Measurements from ENCODE around the gene KRT76. TPM values are rescaled to one million over a fixed set of nuclear protein-coding genes. Genes with fewer than 3 reads are reported as not detected.

Gene KRT76
- total RNA-seq, 1 experiment from 2014 or later = not detected

DNA sequence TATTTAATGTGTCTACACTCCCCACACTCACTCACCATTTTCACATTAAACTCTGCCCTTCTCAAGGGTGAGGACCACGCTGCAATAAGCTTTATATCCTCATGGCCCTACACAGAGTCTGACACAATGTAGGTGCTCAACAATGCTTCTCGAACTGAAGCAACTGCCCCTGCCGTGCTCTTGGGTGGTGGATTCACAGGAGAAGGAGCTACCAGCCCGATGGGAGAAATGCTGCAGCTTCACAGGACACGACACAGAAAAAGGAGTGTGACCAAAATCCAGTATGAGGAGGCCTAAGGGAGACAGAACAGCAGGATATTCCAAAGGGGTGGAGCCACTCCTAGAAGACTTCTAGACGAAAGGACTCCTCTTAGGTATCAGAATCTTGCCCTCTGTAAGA lies 25.3 kb upstream of the KRT76 start:
- Histone ChIP-seq H3K9me3 (ENCODE audit: control insufficient read depth, low read depth, low read length) (no peaks in the 10 kb centered on the region), H3K18ac (ENCODE audit: insufficient read length, low read depth, low read length) (no peak overlapping the region), H2AK5ac (ENCODE audit: insufficient read length, low read length) (no peak overlapping the region), H4K91ac (ENCODE audit: insufficient read length, low read depth, low read length) (no peak overlapping the region), H3K79me2 (ENCODE audit: insufficient read depth, low read length) (no peaks in the 10 kb centered on the region), H4K5ac (ENCODE audit: insufficient read length, low read depth, low read length) (no peak overlapping the region), H3K14ac (ENCODE audit: insufficient read depth, low read length) (no peak overlapping the region), H3K79me1 (ENCODE audit: insufficient read depth, low read depth, low read length, poor library complexity, severe bottlenecking) (no peaks in the 10 kb centered on the region), H4K8ac (replicated peaks; ENCODE audit: insufficient read length, low read depth, low read length) (no peak overlapping the region), H2BK120ac (ENCODE audit: low read depth, low read length, poor library complexity, severe bottlenecking) (no peak overlapping the region), H2AFZ (ENCODE audit: low read length) (no peak overlapping the region), H2BK12ac (ENCODE audit: insufficient read length, low read depth, low read length) (no peak overlapping the region), H2BK5ac (ENCODE audit: insufficient read length, low read length) (no peak overlapping the region), H4K20me1 (ENCODE audit: control insufficient read depth, insufficient read depth, insufficient read length) (peaks cover 3% of the 10 kb centered on the region), H3K4ac (ENCODE audit: low read depth, low read length) (no peak overlapping the region), H3K9ac (ENCODE audit: extremely low read depth, insufficient read length, low read length) (no peak overlapping the region), H2BK20ac (ENCODE audit: low read depth, low read length, poor library complexity, severe bottlenecking) (no peak overlapping the region), H3K27ac (ENCODE audit: insufficient read length, low read depth, low read length) (no peak overlapping the region), H3K4me2 (ENCODE audit: insufficient read depth, insufficient read length, low read length) (no peak overlapping the region), H3T11ph (ENCODE audit: low read length) (no peak overlapping the region), H3K23ac (ENCODE audit: insufficient read length, low read depth, low read length) (no peak overlapping the region), H3K4me1 (ENCODE audit: insufficient read depth, low read length) (peaks cover 10% of the 10 kb centered on the region; the same call in 1 of the 2 replicates), H2BK15ac (ENCODE audit: low read depth, low read length) (no peak overlapping the region), H3K56ac (ENCODE audit: insufficient read length, low read depth, low read length) (no peak overlapping the region), H3K23me2 (ENCODE audit: insufficient read length, low read depth, low read length, poor library complexity, severe bottlenecking) (no peaks in the 10 kb centered on the region), H3K27me3 (ENCODE audit: insufficient read depth, low read length) (no peaks in the 10 kb centered on the region)
- Mint-ChIP-seq H3K9me3 (no peaks in the 10 kb centered on the region), H3K27ac (no peak overlapping the region), H3K4me1 (peaks cover 38 to 44% of the 10 kb centered on the region in 2 experiments), H3K4me3 (no peak overlapping the region), H3K36me3 (ENCODE audit: insufficient read depth in 1 of 3, low read depth in 3 of 3) (no peaks in the 10 kb centered on the region), H3K27me3 (ENCODE audit: low read depth) (no peaks in the 10 kb centered on the region; the same call in 1 of the 2 replicates)
- DNase-seq = no peak
- TF ChIP-seq, protein P1, sequence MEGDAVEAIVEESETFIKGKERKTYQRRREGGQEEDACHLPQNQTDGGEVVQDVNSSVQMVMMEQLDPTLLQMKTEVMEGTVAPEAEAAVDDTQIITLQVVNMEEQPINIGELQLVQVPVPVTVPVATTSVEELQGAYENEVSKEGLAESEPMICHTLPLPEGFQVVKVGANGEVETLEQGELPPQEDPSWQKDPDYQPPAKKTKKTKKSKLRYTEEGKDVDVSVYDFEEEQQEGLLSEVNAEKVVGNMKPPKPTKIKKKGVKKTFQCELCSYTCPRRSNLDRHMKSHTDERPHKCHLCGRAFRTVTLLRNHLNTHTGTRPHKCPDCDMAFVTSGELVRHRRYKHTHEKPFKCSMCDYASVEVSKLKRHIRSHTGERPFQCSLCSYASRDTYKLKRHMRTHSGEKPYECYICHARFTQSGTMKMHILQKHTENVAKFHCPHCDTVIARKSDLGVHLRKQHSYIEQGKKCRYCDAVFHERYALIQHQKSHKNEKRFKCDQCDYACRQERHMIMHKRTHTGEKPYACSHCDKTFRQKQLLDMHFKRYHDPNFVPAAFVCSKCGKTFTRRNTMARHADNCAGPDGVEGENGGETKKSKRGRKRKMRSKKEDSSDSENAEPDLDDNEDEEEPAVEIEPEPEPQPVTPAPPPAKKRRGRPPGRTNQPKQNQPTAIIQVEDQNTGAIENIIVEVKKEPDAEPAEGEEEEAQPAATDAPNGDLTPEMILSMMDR (conservative IDR thresholded peaks at IDR 0.05) = no peak
- WGBS (ENCODE audit: extremely low coverage, insufficient read length, low lambda C conversion rate) = no CpG with 5 or more reads among the region's 6 CpGs

All from H9 (cell line).